Measurements from ENCODE around the gene PHLDB3.
"Not testable (repeated sequence)": the region's sequence is repeated elsewhere in the genome, so short reads cannot be mapped to it uniquely, and the experiment has no call there.

The PHLDB3 gene

GRCh38 chr19:43438291-43439031 is 66.1 kb downstream of the PHLDB3 start:
- TF ChIP-seq EZH2phosphoT487 (IDR thresholded peaks at IDR 0.05; ENCODE audit: borderline replicate concordance) (no peak), CTCF (conservative IDR thresholded peaks at IDR 0.05; ENCODE audit: low read length) (no peak)
- H3K4me3 ChIP-seq (ENCODE audit: low read length, poor library complexity, severe bottlenecking), result peak overlapping the region; percentile 54
- no peaks in the 10 kb centered on the region for H3K9me3 ChIP-seq (ENCODE audit: insufficient read depth, low read depth, low read length)
- H3K36me3 ChIP-seq (ENCODE audit: insufficient read depth, low read length), result no peaks in the 10 kb centered on the region
- peaks cover 11% of the 10 kb centered on the region for H3K4me1 ChIP-seq (ENCODE audit: insufficient read depth, low read length, poor library complexity, severe bottlenecking)
- H3K79me2 ChIP-seq (ENCODE audit: insufficient read depth, low read length), result no peaks in the 10 kb centered on the region
- peak overlapping the region; percentile 25; the same call in 1 of the 2 replicates for H2AFZ ChIP-seq (ENCODE audit: low read length)
- no peaks in the 10 kb centered on the region for H3K9me2 ChIP-seq (replicated peaks; ENCODE audit: low read depth, low read length)
- no peaks in the 10 kb centered on the region for H3F3A ChIP-seq (ENCODE audit: low read depth)
- no peaks in the 10 kb centered on the region for H3K27me3 ChIP-seq (ENCODE audit: insufficient read depth, low read length, poor library complexity, severe bottlenecking)
- H3K9ac ChIP-seq (ENCODE audit: low read depth, low read length, poor library complexity, severe bottlenecking), result peak overlapping the region; percentile 37
- H4K20me1 ChIP-seq (ENCODE audit: insufficient read depth, low read length, poor library complexity, severe bottlenecking), result no peaks in the 10 kb centered on the region
- H3K4me2 ChIP-seq (ENCODE audit: low read depth, low read length, poor library complexity, severe bottlenecking), result peak overlapping the region; percentile 76

- Histone ChIP-seq H4K20me1 (ENCODE audit: insufficient read depth, low read length, poor library complexity, severe bottlenecking) (no peaks in the 10 kb centered on the region), H3K79me2 (ENCODE audit: insufficient read depth, low read length) (no peaks in the 10 kb centered on the region), H3K4me3 (ENCODE audit: low read length, poor library complexity, severe bottlenecking) (no peak overlapping the region), H2AFZ (ENCODE audit: low read length) (no peak overlapping the region), H3K27me3 (ENCODE audit: insufficient read depth, low read length, poor library complexity, severe bottlenecking) (no peaks in the 10 kb centered on the region), H3K9ac (ENCODE audit: low read depth, low read length, poor library complexity, severe bottlenecking) (no peak overlapping the region), H3K4me1 (ENCODE audit: insufficient read depth, low read length, poor library complexity, severe bottlenecking) (peaks cover 11% of the 10 kb centered on the region), H3K9me2 (replicated peaks; ENCODE audit: low read depth, low read length) (no peaks in the 10 kb centered on the region), H3F3A (ENCODE audit: low read depth) (no peaks in the 10 kb centered on the region), H3K4me2 (ENCODE audit: low read depth, low read length, poor library complexity, severe bottlenecking) (no peak overlapping the region), H3K9me3 (ENCODE audit: insufficient read depth, low read depth, low read length) (no peaks in the 10 kb centered on the region), H3K36me3 (ENCODE audit: insufficient read depth, low read length) (no peaks in the 10 kb centered on the region)
- TF ChIP-seq EZH2phosphoT487 (IDR thresholded peaks at IDR 0.05; ENCODE audit: borderline replicate concordance), result no peak
- TF ChIP-seq CTCF (conservative IDR thresholded peaks at IDR 0.05; ENCODE audit: low read length), result no peak
Observed at GRCh38 chr19:43437712-43438111, 66.8 kb downstream of the PHLDB3 start.

- not testable (repeated sequence) for H3K9me3 ChIP-seq (ENCODE audit: insufficient read depth, low read depth, low read length); H3K9me2 ChIP-seq (replicated peaks; ENCODE audit: low read depth, low read length); H3F3A ChIP-seq (ENCODE audit: low read depth); H3K36me3 ChIP-seq (ENCODE audit: insufficient read depth, low read length); H2AFZ ChIP-seq (ENCODE audit: low read length); H3K79me2 ChIP-seq (ENCODE audit: insufficient read depth, low read length); H3K4me3 ChIP-seq (ENCODE audit: low read length, poor library complexity, severe bottlenecking); H3K4me2 ChIP-seq (ENCODE audit: low read depth, low read length, poor library complexity, severe bottlenecking); H4K20me1 ChIP-seq (ENCODE audit: insufficient read depth, low read length, poor library complexity, severe bottlenecking); H3K27me3 ChIP-seq (ENCODE audit: insufficient read depth, low read length, poor library complexity, severe bottlenecking); H3K9ac ChIP-seq (ENCODE audit: low read depth, low read length, poor library complexity, severe bottlenecking)
- H3K4me1 ChIP-seq (ENCODE audit: insufficient read depth, low read length, poor library complexity, severe bottlenecking), result peaks cover 11% of the 10 kb centered on the region
Observed at GRCh38 chr19:43437284-43437683, 67.3 kb downstream of the PHLDB3 start.

GRCh38 chr19:43435775-43436174 is 68.8 kb downstream of the PHLDB3 start:
- Histone ChIP-seq H3K4me1 (ENCODE audit: insufficient read depth, low read length, poor library complexity, severe bottlenecking) (peaks cover 11% of the 10 kb centered on the region), H3K9me3 (ENCODE audit: insufficient read depth, low read depth, low read length) (no peaks in the 10 kb centered on the region), H3K9ac (ENCODE audit: low read depth, low read length, poor library complexity, severe bottlenecking) (no peak overlapping the region), H2AFZ (ENCODE audit: low read length) (no peak overlapping the region), H3K9me2 (replicated peaks; ENCODE audit: low read depth, low read length) (no peaks in the 10 kb centered on the region), H4K20me1 (ENCODE audit: insufficient read depth, low read length, poor library complexity, severe bottlenecking) (no peaks in the 10 kb centered on the region), H3K27me3 (ENCODE audit: insufficient read depth, low read length, poor library complexity, severe bottlenecking) (no peaks in the 10 kb centered on the region), H3K79me2 (ENCODE audit: insufficient read depth, low read length) (no peaks in the 10 kb centered on the region), H3K4me2 (ENCODE audit: low read depth, low read length, poor library complexity, severe bottlenecking) (no peak overlapping the region), H3F3A (ENCODE audit: low read depth) (no peaks in the 10 kb centered on the region), H3K4me3 (ENCODE audit: low read length, poor library complexity, severe bottlenecking) (no peak overlapping the region), H3K36me3 (ENCODE audit: insufficient read depth, low read length) (no peaks in the 10 kb centered on the region)
- TF ChIP-seq CTCF (conservative IDR thresholded peaks at IDR 0.05; ENCODE audit: low read length) (no peak), EZH2phosphoT487 (IDR thresholded peaks at IDR 0.05; ENCODE audit: borderline replicate concordance) (no peak)

All from Loucy (cell line).